ENCODE results near the gene AFG3L2. TPM values are rescaled to one million over a fixed set of nuclear protein-coding genes. Genes with fewer than 3 reads are reported as not detected.

Gene AFG3L2
- total and polyA plus RNA-seq, 5 experiments from 2014 or later = 27.0 to 42.1 (median 37.7) TPM

DNA sequence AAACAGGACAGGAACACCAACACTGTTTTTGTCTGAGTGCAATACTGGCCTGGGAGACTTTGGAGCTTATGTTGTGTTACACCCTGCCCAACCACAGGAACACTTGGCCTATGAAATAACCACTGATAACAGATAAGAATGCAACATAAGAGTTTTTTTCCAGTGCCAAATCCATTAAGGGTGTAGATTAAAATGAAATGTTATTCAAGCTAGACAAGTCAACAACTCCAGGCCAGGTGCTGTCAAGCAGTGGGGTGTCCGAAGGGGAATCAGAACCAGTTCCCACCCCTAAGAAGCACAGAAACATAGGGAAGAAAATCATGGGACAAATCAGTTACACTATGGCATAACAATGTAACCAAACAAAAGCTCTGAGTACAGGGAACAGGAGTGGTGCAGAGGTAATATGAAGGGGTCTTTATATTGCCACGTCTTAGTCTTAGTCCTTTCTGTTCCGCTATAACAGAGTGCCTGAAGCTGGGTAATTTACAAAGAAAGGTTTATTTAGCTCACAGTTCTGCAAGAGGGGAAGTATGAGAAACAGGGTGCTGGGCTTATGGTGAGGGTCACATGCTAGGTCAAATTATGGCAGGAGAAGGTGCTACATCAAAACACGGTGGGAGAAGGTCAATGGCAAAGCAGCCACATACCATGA is 3.8 kb downstream of the AFG3L2 start:
- peaks cover 0 to 24% (median 5%) of the 10 kb centered on the region in 3 donors for H3K36me3 Mint-ChIP-seq
- peaks cover 32 to 59% (median 59%) of the 10 kb centered on the region in 4 donors for H3K4me1 Mint-ChIP-seq
- no peaks in the 10 kb centered on the region for H3K9me3 Mint-ChIP-seq
- no peak for DNase-seq
- H3K27me3 Mint-ChIP-seq = no peaks in the 10 kb centered on the region
- H3K4me3 Mint-ChIP-seq = peak overlapping the region in 5 of 10 donors; percentile 6 to 86 (median 16)
- POLR2A ChIA-PET = interaction anchor here (1.0 kb wide), 1 partner anchor 511 kb away, joined by 3 read pairs; the partner anchor contains the start of gene PTPN2
- ATAC-seq = no peak
- peak overlapping the region in 3 of 10 donors; percentile 11 to 49 (median 45) for H3K27ac Mint-ChIP-seq

DNA sequence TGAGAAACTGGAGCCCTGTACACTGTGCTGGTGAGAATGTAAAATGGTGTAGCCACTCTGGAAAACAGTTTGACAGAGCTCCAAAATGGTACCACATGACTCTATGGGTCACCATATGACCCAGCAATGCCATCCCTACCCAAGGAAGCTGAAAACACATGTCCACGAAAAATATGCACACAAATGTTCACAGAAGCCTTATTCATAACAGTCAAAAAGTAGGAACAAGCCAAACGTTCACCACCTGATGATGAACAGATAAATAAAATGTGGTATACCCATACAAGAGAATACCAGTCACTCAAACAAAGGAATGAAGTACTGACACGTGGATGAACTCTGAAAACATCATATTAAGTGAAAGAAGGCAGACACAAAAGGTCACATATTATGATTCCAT is 4.6 kb downstream of the AFG3L2 start:
- ATAC-seq = no peak

DNA sequence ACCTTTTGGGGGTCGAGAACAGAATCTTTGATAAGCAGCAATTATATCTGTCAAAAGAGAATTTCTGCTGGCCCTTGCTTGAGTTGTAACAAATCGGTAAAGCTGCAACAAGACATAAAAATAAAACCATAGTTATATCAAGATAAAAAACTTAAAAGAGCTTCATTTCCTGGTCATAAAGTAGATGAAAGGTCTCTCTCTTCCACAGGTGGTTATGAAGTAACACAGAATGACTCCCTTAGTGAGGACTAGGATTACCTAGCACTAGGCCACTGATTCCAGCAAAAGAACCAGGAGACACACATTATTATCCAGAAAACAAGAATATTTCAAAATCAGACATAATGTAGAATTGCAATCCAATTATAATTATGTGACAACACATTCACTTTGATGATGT is 5.4 kb downstream of the AFG3L2 start:
- peaks cover 26 to 58% (median 53%) of the 10 kb centered on the region in 4 donors for H3K4me1 Mint-ChIP-seq
- H3K9me3 Mint-ChIP-seq = no peaks in the 10 kb centered on the region
- DNase-seq = no peak
- peaks cover 0 to 38% (median 13%) of the 10 kb centered on the region in 3 donors for H3K36me3 Mint-ChIP-seq
- H3K27ac Mint-ChIP-seq = peak overlapping the region in 5 of 10 donors; percentile 13 to 49 (median 20)
- POLR2A ChIA-PET = no interaction called here
- ATAC-seq = peak; percentile 36 to 41
- H3K4me3 Mint-ChIP-seq = peak overlapping the region in 8 of 10 donors; percentile 6 to 53 (median 42)
- no peaks in the 10 kb centered on the region for H3K27me3 Mint-ChIP-seq

More for the DNA sequence above, 4.6 kb downstream of the AFG3L2 start:
- POLR2A ChIA-PET = no interaction called here
- H3K27me3 Mint-ChIP-seq = no peaks in the 10 kb centered on the region
- DNase-seq = no peak
- peaks cover 26 to 53% (median 52%) of the 10 kb centered on the region in 4 donors for H3K4me1 Mint-ChIP-seq
- peak overlapping the region in 1 of 10 donors; percentile 49 for H3K27ac Mint-ChIP-seq
- H3K4me3 Mint-ChIP-seq = peak overlapping the region in 2 of 10 donors; percentile 5 to 19
- H3K36me3 Mint-ChIP-seq = peaks cover 0 to 30% (median 5%) of the 10 kb centered on the region in 3 donors
- H3K9me3 Mint-ChIP-seq = no peaks in the 10 kb centered on the region

DNA sequence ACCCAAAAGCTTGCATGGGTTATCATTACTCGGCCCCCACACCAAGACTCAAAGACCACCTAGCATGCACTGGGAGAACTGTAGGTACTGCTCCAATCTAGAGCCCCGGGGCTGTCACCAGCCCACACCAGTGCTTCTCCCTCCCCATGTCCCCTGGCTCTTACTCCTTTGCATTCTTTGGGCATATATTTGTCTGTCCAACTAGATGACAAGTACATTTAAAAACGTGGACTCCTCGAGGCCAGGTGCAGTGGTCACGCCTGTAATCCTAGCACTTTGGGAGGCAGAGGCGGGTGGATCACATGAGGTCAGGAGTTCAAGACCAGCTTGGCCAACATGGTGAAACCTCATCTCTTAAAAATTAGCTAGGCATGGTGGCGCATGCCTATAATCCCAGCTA is 7.8 kb downstream of the AFG3L2 start:
- Mint-ChIP-seq H3K4me3 (no peak overlapping the region), H3K4me1 (peaks cover 21 to 46% (median 34%) of the 10 kb centered on the region in 4 donors), H3K9me3 (no peaks in the 10 kb centered on the region), H3K27me3 (no peaks in the 10 kb centered on the region), H3K27ac (no peak overlapping the region), H3K36me3 (peaks cover 0 to 55% (median 21%) of the 10 kb centered on the region in 3 donors)
- DNase-seq (no peak), ATAC-seq (no peak)
- POLR2A ChIA-PET = interaction anchor here (0.6 kb wide), 1 partner anchor 39 kb away, joined by 6 read pairs; the partner anchor contains the start of gene PRELID3A

DNA sequence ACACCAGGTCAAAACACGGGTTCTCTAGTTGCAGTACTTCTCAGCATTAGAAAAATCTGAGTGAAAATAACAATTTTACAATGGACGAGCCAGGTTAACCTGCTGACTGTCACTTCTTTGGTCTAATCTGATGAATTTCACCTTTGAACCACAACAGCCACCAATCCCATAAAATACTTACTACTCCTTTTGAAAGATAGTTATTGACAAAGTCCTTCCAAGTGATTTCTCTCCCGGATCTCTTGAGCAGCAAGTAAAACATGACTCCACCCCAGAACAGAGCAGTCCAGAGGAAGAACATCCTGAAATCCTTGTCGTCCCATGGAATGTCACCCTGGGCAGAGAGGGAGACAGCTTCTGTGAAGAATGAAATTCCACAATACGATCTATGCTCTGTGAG is 10.2 kb downstream of the AFG3L2 start:
- H3K4me1 Mint-ChIP-seq = peaks cover 8 to 26% (median 15%) of the 10 kb centered on the region in 4 donors
- no peaks in the 10 kb centered on the region for H3K27me3 Mint-ChIP-seq
- DNase-seq (no peak), ATAC-seq (no peak)
- H3K4me3 Mint-ChIP-seq = no peak overlapping the region
- peaks cover 0 to 78% (median 24%) of the 10 kb centered on the region in 3 donors for H3K36me3 Mint-ChIP-seq
- no peak overlapping the region for H3K27ac Mint-ChIP-seq
- H3K9me3 Mint-ChIP-seq = no peaks in the 10 kb centered on the region
- POLR2A ChIA-PET = interaction anchor here (1.6 kb wide), 1 partner anchor 10 kb away, joined by 5 read pairs; the partner anchor contains the start of gene AFG3L2

DNA sequence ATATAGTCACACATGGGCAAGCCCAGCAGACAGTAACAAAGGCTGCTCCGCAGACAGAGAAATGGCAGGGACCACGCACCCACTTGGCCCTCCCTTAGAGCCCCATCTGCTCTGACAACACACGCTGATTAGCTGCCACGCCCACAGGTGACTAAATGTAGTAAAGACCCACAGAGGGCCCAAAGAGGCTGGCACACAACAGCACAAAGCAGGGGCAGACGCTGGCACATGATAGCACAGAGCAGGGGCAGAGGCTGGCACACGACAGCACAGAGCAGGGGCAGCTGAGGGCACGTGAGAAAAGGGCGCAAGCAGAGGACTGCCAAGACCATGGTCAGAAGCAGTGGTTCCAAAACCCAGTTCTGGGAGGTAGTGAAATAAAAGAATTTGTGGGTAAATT is 10.6 kb downstream of the AFG3L2 start:
- Mint-ChIP-seq H3K9me3 (no peaks in the 10 kb centered on the region), H3K4me3 (no peak overlapping the region), H3K27ac (peak overlapping the region in 1 of 10 donors; percentile 79), H3K4me1 (peaks cover 4 to 22% (median 11%) of the 10 kb centered on the region in 4 donors), H3K36me3 (peaks cover 0 to 82% (median 24%) of the 10 kb centered on the region in 3 donors), H3K27me3 (no peaks in the 10 kb centered on the region)
- DNase-seq (no peak), ATAC-seq (no peak)
- POLR2A ChIA-PET = interaction anchor here (0.7 to 1.6 kb wide), 2 partner anchors 11 to 370 kb away, joined by 5 to 7 read pairs; partner anchors contain the start of gene AFG3L2

DNA sequence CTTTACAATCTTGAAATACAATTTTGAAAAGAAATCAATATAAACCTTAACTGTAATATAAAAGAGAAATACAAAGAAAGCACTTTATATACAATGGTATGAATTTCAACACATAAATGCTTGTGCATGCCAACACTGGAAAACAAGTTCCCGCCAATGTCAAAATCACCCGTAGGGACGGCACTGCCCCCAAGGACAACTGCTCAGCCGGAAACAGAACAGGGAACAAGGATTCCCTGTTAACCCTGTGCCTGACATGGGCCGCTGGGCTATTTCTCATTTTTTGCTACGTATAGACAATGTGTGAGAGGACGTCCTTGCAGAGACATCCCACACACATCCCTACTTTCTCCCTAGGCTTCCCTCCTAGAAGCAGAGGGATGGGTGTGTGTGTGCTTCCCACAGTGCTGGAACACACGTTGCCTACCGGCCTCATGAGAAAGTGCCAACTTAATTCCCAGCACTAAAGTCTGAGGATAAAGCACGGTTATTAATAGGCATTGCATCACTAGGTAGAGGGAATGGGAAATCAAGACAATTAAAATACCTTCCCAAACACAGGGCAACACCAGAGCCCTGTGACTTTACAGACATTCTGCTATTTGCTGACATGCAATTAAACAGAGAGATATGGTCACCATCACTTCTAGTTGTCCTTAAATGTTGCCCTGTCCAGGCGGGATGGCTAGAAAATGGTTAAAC is 14.4 kb downstream of the AFG3L2 start:
- no peak for ATAC-seq
- peak overlapping the region in 1 of 10 donors; percentile 7 for H3K27ac Mint-ChIP-seq
- no peak overlapping the region for H3K4me3 Mint-ChIP-seq
- no peaks in the 10 kb centered on the region for H3K27me3 Mint-ChIP-seq
- H3K4me1 Mint-ChIP-seq = peaks cover 0 to 13% (median 10%) of the 10 kb centered on the region in 4 donors
- no peak for DNase-seq
- H3K9me3 Mint-ChIP-seq = no peaks in the 10 kb centered on the region
- POLR2A ChIA-PET = no interaction called here
- H3K36me3 Mint-ChIP-seq = peaks cover 0 to 92% (median 31%) of the 10 kb centered on the region in 3 donors

DNA sequence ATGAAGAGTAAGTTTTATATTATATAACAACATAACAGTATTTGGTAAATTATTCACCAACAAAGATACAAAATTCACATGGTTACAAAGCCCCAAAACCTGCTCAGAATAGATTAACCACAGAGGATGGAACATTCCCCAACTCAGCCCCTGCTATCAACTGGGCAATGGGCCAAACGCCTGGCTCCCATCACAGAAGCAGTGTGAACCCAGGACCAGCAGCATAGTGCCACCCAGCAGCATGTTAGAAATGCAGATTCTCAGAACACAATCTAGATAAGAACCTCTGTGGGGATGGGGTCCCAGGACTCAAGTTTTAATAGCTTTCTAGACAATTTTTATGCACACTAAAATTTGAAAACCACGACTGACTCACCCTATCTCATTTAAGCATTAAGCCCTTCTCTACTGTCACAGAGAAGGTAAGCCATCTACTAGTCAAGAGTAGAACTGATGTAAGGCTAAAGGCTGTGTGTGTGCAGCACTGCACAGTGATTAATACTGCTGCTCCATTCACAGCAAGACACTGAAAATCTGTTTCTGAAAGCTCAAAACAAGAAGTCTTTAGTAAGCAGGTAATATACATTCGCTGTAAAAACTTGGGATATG is 15.2 kb downstream of the AFG3L2 start:
- Mint-ChIP-seq H3K27ac (peak overlapping the region in 2 of 10 donors; percentile 7 to 56), H3K36me3 (peaks cover 0 to 91% (median 26%) of the 10 kb centered on the region in 3 donors), H3K9me3 (no peaks in the 10 kb centered on the region), H3K4me3 (no peak overlapping the region), H3K4me1 (peaks cover 0 to 9% (median 7%) of the 10 kb centered on the region in 4 donors), H3K27me3 (no peaks in the 10 kb centered on the region)
- POLR2A ChIA-PET = no interaction called here
- DNase-seq (no peak), ATAC-seq (no peak)

DNA sequence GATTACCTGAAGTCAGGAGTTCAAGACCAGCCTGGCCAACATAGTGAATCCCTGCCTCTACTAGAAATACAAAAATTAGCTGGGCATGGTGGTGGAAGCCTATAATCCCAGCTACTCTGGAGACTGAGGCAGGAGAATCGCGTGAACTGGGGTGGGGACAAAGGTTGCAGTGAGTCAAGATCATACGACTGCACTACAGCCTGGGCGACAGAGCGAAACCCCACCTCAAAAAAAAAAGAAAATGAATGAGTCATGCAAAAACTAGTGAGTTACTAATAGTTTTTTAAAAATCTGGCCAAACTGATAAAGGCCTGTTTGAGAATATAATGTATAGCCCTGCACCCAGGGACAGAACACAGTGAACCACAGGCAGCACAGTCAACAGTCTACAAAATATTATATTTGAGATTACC is 17.5 kb downstream of the AFG3L2 start:
- ATAC-seq = no peak
- peaks cover 0 to 92% (median 17%) of the 10 kb centered on the region in 3 donors for H3K36me3 Mint-ChIP-seq

DNA sequence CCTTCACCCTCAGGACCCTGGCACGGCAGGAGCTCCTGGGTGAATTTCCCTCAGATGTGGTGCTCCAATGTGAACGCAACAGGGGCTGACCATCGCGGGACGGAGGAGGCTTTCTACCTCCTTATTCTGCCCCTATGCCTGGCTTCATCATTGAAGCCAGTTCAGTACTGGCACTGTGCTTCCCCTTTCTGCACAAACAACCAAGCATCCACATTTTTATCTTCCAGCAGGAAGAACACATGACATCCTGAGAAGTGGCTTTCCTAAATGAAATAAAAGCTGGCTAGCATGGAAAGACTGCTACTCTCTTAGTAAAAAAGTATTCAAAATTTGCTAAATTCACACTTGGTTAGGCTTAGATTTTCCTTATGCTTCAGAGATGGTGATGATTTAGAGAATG is 24.8 kb downstream of the AFG3L2 start:
- H3K27ac Mint-ChIP-seq = no peak overlapping the region
- no peaks in the 10 kb centered on the region for H3K27me3 Mint-ChIP-seq
- peaks cover 4 to 94% (median 27%) of the 10 kb centered on the region in 3 donors for H3K36me3 Mint-ChIP-seq
- POLR2A ChIA-PET = no interaction called here
- no peak overlapping the region for H3K4me3 Mint-ChIP-seq
- H3K4me1 Mint-ChIP-seq = peaks cover 0 to 2% (median 0%) of the 10 kb centered on the region in 4 donors
- ATAC-seq = no peak
- no peak for DNase-seq
- no peaks in the 10 kb centered on the region for H3K9me3 Mint-ChIP-seq

More for the DNA sequence above, 17.5 kb downstream of the AFG3L2 start:
- no peaks in the 10 kb centered on the region for H3K27me3 Mint-ChIP-seq
- peaks cover 0 to 8% (median 3%) of the 10 kb centered on the region in 4 donors for H3K4me1 Mint-ChIP-seq
- H3K9me3 Mint-ChIP-seq = no peaks in the 10 kb centered on the region
- no peak for DNase-seq
- H3K27ac Mint-ChIP-seq = no peak overlapping the region
- POLR2A ChIA-PET = no interaction called here
- no peak overlapping the region for H3K4me3 Mint-ChIP-seq

DNA sequence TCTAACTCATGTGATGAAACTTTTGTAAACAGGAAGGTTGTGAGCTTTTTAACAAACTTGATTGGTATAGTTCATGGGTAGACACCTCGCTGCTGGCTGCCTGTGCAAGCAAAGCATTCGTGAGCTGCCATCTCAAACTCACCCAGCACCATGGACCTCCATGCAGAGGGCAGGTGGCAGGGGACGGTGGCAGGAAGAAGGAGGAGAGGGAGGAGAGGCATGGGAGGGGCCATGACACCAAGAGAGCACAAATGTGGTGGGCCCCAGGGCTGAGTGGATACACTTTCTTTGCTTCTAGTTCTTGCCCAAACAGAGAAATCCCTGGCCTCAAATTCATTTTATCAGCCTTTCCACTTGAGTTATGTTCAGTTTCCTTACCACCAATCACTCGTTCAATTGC is 29.1 kb downstream of the AFG3L2 start:
- no peak for DNase-seq
- H3K27ac Mint-ChIP-seq = peak overlapping the region in 3 of 10 donors; percentile 15 to 60 (median 53)
- H3K36me3 Mint-ChIP-seq = peaks cover 4 to 95% (median 45%) of the 10 kb centered on the region in 3 donors
- no peak for ATAC-seq
- no peaks in the 10 kb centered on the region for H3K9me3 Mint-ChIP-seq
- H3K4me3 Mint-ChIP-seq = no peak overlapping the region
- POLR2A ChIA-PET = no interaction called here
- no peaks in the 10 kb centered on the region for H3K27me3 Mint-ChIP-seq
- peaks cover 0 to 1% (median 0%) of the 10 kb centered on the region in 4 donors for H3K4me1 Mint-ChIP-seq

DNA sequence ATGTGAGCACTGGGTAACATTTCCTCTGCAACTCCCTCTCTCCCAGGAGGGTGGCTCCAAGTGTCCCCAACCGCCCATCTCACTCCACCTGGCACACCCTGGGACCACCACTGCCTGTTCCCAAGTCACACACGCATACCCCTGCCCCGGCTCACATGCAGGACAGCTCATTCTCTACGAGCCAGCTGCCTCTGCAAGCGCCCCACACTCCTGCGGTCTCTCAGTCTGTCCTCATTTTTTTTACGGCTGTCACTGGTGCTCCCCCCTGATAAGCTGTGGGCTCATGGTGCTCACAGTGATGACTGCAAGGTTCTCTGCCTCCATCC is 30.8 kb downstream of the AFG3L2 start:
- POLR2A ChIA-PET = no interaction called here
- Mint-ChIP-seq H3K27me3 (no peaks in the 10 kb centered on the region), H3K4me3 (no peak overlapping the region), H3K27ac (peak overlapping the region in 4 of 10 donors; percentile 34 to 90 (median 76)), H3K9me3 (no peaks in the 10 kb centered on the region), H3K36me3 (peaks cover 7 to 97% (median 51%) of the 10 kb centered on the region in 3 donors), H3K4me1 (peaks cover 0 to 1% (median 0%) of the 10 kb centered on the region in 4 donors)
- ATAC-seq (no peak), DNase-seq (no peak)
